OCI-LY1 (cell line): Measurements from ENCODE around the gene NDUFB6.

Experiments
- EZH2 ChIP-seq: fragments of 200-600 bp; sonication (generic), shearing (Covaris generic); IDR thresholded peaks from 2 replicates; pipeline ENCODE4 v1.8.0; 2017; ENCODE audit warnings: borderline replicate concordance, mixed run types, mild to moderate bottlenecking, antibody characterized with exemption, low read length, moderate library complexity, mixed read lengths
- TF ChIP-seq, protein P1 (sequence below): fragments of 200-600 bp; sonication (generic), shearing (Covaris generic); IDR thresholded peaks from 2 replicates; pipeline ENCODE4 v1.5.1; 2017; ENCODE audit warnings: mild to moderate bottlenecking, antibody characterized with exemption, low read length, moderate library complexity, mixed read lengths

DNA sequence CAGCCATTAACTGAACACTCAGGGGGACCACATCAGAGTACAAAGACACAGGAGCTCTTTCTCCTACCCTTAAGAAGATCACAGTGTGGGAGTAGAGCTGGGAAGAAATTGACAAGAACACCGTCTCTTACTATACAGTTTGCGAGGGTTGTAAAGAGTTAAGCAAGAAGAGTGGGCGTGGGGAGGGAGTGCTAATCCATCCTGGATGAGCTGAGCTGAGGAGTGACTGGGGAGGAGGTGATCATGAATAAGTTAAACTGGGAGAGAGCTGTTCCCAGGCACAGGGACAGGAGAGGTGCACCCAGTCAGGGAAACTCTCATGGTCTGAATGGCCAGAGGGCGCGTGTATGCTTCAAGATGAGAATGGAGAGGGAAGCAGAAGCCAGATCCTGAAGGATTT is 45.3 kb upstream of the NDUFB6 start:
- no peak for TF ChIP-seq EZH2
- TF ChIP-seq, protein P1, sequence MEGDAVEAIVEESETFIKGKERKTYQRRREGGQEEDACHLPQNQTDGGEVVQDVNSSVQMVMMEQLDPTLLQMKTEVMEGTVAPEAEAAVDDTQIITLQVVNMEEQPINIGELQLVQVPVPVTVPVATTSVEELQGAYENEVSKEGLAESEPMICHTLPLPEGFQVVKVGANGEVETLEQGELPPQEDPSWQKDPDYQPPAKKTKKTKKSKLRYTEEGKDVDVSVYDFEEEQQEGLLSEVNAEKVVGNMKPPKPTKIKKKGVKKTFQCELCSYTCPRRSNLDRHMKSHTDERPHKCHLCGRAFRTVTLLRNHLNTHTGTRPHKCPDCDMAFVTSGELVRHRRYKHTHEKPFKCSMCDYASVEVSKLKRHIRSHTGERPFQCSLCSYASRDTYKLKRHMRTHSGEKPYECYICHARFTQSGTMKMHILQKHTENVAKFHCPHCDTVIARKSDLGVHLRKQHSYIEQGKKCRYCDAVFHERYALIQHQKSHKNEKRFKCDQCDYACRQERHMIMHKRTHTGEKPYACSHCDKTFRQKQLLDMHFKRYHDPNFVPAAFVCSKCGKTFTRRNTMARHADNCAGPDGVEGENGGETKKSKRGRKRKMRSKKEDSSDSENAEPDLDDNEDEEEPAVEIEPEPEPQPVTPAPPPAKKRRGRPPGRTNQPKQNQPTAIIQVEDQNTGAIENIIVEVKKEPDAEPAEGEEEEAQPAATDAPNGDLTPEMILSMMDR = no peak
